ENCODE results near the gene POU2AF3.

Gene POU2AF3

DNA sequence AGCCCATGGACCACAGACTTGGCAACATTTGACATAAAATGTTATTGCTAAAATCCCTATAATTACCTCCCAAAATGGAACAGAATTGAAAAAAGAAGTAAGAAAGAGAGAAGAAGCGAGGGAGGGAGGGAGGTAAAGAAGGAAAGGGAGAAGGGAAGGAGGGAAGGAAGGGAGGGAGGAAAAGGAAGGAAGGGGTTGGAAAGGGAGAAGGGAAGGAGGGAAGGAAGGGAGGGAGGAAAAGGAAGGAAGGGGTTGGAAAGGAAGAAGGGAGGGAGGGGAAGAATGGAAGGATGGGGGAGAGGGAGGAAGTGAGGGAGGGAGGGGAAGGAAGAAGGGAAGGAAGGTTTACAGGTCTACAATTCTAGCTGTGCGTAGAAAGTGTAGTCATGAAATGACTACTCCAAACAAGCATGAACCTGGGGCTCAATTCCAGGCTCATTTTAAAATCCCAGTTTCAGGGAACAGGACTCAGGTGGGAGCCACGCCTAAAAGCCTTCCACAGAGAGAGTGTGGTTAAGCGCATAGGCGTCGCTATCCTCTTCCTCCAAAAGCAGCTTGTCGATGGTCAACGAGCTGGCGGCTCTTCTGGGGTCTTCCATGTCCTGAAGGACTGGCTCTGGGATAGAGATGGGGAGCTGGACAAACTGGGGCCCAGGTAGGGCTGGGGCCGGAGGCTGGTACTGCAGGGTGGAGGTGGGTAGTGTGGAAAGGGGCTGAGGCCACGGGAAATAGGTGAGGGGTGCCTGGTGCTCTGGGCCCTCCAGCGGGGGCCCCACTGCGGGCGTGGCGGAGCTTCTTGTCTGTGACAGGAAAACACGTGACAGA is 55.6 kb downstream of the POU2AF3 start:
- no peak for DNase-seq

- no peak for DNase-seq
Measured at GRCh38 chr11:111354601-111354891, 56.2 kb downstream of the POU2AF3 start.

DNA sequence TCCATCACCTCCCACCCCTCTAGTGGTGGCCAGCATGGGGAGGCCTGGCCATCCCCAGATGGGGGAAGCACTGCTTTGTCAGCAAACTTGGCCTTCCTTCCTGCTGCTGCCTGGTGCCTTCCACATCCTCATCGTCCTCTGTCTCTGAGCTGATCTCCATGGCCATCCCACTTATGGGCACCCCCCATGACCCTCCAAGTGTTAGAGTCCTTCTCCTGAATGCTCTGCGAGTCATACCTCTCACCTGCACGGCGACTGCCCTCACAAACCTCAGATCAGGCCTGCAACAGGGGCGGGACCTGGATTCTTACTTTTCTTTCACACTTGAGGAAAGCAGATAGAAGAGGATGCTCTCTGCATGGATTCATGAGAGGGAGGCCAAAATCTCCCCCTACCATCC is 56.8 kb downstream of the POU2AF3 start:
- no peak for DNase-seq

GRCh38 chr11:111355956-111356659 is 57.8 kb downstream of the POU2AF3 start:
- DNase-seq = no peak

DNA sequence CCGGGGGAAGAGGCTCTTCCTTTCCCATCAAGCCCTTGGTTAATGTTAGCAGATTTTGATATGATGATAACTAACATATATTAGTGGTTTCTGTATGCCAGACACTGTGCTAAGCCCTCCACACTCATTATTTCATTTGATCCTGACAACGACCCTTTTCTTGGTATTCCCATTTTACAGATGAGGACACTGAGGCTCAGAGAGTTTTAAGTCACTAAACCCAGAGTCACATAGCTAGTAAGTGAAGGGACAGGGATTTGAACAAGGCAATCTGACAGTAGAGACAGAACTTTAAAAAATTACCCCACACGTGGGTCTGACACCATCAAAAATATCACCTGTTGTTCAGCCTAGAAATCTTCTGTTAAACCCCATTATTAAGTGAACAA is 58.3 kb downstream of the POU2AF3 start:
- no peak for DNase-seq

DNA sequence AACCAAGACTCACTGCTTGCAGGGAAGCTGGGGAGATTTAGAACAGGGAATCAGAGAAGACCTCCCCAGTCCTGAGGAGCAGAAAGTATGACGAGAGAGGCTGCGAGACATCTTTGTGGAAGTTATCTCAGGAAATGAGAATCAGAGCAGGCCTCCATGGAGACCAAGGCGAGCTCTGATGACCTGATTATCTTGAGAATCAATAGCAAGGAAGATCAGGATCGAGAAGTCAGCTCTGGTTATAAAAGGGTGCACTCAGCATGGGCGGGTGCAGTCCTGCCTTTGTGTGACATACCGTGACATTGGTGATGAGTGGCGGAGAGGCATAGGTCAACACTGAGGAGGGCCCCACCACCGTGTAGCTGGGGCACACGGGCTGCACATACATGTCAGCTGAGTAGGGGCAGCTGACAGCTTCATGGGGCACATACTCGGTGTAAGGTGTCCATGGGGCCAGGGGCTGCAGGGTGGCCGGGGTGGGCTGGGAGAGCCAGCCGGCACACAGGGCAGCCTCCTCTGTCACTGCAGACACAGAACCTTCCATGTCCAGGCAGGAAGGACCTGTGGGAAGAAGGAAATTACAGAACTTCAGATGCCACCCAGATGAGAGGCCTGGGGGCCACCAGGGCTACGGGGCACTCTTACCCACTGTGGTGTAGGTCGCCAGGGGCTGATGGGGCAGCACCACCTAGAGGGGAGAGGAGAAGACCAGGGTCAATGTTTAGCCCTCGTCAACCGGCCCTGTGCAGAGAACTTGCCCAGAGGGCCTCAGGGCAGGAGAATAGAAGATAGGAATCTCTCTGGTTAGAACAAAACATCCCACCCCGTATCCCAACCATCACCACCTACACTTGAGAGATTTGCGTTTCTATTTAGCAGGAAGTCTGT is 59.0 kb downstream of the POU2AF3 start:
- no peak for DNase-seq
